MG63 (cell line): ENCODE data around the gene PPP4R2. TPM values are rescaled to one million over a fixed set of nuclear protein-coding genes. Genes with fewer than 3 reads are reported as not detected.
"Not testable (repeated sequence)": the region's sequence is repeated elsewhere in the genome, so short reads cannot be mapped to it uniquely, and the experiment has no call there.

ENCODE experiments used
- DNase-seq: peaks from one replicate; pipeline ENCODE4 v3.0.0-alpha.2; 2020
- H3K27me3 ChIP-seq: fragments of 250-450 bp; sonication (Bioruptor Pico); 2 replicates; pipeline ENCODE4 v1.5.1; 2020; ENCODE audit warnings: mild to moderate bottlenecking, moderate library complexity
- H3K36me3 ChIP-seq: fragments of 250-450 bp; sonication (Bioruptor Pico); 2 replicates; pipeline ENCODE4 v1.5.1; 2020; ENCODE audit warnings: mild to moderate bottlenecking, moderate library complexity
- H3K4me3 ChIP-seq: fragments of 250-450 bp; sonication (Bioruptor Pico); 2 replicates; pipeline ENCODE4 v1.5.1; 2020; ENCODE audit warnings: mild to moderate bottlenecking, moderate library complexity
- H3K9me3 ChIP-seq: fragments of 250-450 bp; sonication (Bioruptor Pico); 2 replicates; pipeline ENCODE4 v1.5.1; 2020; ENCODE audit warnings: mild to moderate bottlenecking, moderate library complexity
- total RNA-seq: library from RNA; depleted of rRNA; stranded (reverse); fragments of >200 nt; shearing (Covaris generic); gene quantifications from 2 replicates; pipeline ENCODE4 v1.2.3, GENCODE V29; 2014; ENCODE audit warnings: low replicate concordance

The PPP4R2 gene
- total RNA-seq, 1 experiment from 2014 or later = 18.9 TPM

DNA sequence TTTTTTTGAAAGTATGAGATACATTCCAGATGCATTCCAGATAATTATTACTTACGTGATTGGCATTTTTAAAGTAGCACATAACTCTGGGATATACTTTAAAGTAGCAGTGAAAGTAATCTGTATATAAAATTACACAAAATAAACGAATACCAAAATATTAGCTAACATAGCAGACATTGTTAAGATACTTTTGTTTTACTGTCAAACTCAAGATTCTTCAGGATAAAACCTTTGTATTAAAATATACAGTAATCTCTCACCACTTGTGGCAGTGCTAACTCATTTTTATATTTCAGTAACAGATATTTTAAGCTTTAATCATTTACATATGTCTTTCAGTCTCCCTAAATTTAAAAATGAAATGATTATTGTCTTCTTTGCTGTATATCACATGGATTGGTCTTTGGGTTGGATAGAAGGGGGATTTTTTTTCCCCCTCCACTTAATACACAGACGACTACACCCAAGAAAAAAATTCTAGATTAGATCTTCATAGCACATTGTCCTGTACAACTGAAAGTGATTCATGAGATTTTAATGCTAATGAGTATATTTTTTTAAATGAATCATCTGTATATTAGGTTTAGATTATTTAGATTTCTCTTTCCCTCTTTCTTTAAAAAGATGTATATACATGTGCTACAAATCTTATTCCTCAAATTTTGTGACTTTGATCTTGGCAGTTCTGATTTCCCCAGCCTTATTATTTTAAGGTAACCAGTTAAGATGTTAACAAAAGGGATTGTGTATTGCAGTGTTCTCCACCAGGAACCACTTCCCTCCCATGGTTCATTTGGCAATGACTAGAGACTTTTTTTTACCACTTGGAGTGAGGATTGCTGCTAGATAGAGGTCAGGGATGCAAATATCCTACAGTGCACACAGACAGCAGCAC, 40.3 kb downstream of the PPP4R2 start:
- Histone ChIP-seq H3K27me3 (no peaks in the 10 kb centered on the region), H3K4me3 (no peak overlapping the region), H3K36me3 (peaks cover 4% of the 10 kb centered on the region; the same call in 1 of the 2 replicates), H3K9me3 (no peaks in the 10 kb centered on the region)
- no peak for DNase-seq

DNA sequence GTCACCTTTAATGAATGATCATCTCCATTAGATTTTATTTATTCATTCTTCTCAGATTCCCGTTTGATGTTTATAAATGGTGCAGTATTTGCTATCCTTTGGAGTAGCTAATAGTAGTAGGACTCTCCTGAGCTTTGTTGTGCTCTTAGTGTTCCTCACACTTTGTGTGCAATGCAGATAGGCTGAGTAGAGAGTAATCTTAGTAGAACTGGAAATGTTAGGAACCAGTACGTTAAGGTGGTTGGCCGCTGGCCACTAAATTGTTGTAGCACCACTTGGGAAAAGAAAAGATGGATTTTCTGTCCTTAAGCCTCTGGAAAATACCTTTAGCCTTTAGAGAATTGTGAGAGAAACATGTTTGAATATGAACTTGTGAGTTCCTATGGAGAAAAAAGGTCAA, 44.9 kb downstream of the PPP4R2 start:
- Histone ChIP-seq H3K4me3 (no peak overlapping the region), H3K36me3 (peaks cover 2% of the 10 kb centered on the region; the same call in 1 of the 2 replicates), H3K9me3 (no peaks in the 10 kb centered on the region), H3K27me3 (no peaks in the 10 kb centered on the region)
- no peak for DNase-seq

DNA sequence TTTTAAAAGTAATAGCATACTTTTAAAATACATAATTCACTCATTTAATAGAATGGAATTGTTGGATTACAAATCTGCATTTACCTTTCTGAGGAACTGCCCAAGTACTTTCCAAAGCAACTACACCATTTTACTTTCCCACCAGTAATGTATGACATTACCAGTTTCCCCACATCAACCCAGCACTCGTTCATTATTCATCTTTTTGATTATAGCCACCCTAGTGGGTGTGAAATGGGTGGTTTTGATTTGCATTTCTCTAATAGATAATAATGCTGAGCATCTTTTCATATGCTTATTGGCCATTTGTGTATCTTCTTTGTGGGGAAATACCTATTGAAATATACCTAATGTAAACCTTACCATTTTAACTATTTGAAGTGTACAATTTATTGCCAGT, 46.8 kb downstream of the PPP4R2 start:
- H3K9me3 ChIP-seq = no peaks in the 10 kb centered on the region
- H3K27me3 ChIP-seq = no peaks in the 10 kb centered on the region
- no peak overlapping the region for H3K4me3 ChIP-seq
- DNase-seq = no peak
- H3K36me3 ChIP-seq = peaks cover 2% of the 10 kb centered on the region; the same call in 1 of the 2 replicates

DNA sequence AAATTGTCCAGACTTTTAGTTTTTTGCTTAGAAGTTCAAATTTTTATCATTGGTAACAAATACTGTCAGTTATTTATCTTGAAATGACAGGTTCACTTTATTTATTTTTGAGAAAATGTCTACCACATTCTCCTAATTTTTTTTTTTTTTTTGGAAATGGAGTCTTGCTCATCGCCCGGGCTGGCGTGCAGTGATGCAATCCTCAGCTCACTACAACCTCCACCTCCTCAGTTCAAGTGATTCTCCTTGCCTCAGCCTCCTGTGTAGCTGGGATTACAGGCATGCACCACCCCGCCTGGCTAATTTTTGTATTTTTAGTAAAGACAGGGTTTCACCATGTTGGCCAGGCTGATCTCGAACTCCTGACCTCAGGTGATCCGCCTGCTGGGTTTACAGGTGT, 48.8 kb downstream of the PPP4R2 start:
- H3K36me3 ChIP-seq = no peaks in the 10 kb centered on the region; the same call in 1 of the 2 replicates
- H3K27me3 ChIP-seq = no peaks in the 10 kb centered on the region
- H3K4me3 ChIP-seq = no peak overlapping the region
- no peak for DNase-seq
- no peaks in the 10 kb centered on the region for H3K9me3 ChIP-seq

DNA sequence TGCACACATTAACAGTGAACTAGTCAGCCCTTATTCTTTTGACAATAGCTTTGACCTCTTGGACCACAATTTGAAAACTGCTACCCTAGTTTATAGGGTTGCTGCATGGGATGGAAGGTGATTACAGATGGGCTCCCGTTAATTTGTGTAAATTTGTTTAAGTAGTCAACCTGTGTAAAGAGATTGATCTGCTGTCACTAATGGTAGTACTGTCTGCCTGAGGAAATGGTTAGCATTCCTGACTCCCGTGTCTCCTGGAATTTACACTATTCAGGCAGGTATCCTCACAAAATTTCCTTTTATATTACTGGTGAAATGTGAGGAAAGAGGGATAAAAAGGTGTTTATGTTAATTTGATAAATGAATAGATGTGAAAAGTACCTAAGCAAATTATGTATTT, 49.6 kb downstream of the PPP4R2 start:
- no peak for DNase-seq
- Histone ChIP-seq H3K9me3 (no peaks in the 10 kb centered on the region), H3K4me3 (no peak overlapping the region), H3K27me3 (no peaks in the 10 kb centered on the region), H3K36me3 (no peaks in the 10 kb centered on the region; the same call in 1 of the 2 replicates)

- no peak overlapping the region for H3K4me3 ChIP-seq
- DNase-seq = no peak
- H3K36me3 ChIP-seq = no peaks in the 10 kb centered on the region; the same call in 1 of the 2 replicates
- H3K27me3 ChIP-seq = no peaks in the 10 kb centered on the region
- H3K9me3 ChIP-seq = no peaks in the 10 kb centered on the region
These were observed 52.7 kb downstream of the PPP4R2 start for GRCh38 chr3:73049319-73049718.

DNA sequence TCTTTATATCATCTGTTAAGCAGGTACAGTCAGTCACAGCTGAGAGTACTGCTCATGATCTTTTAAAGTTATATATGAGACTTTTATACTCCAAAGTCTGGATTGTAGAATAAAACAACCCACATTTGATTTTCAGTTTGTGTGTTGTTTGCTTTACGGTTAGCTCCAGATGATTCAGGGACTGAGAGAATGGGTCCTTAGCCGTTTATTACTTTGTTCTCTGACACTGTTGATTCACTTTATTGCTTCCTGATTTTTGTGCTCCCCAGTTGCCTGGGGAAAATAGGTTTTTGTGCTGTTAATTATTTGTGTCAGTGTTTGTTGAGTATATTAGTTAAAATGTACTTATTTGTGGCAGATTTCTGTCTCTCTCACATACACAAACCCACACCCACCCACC, 56.2 kb downstream of the PPP4R2 start:
- no peak for DNase-seq
- Histone ChIP-seq H3K36me3 (no peaks in the 10 kb centered on the region), H3K9me3 (no peaks in the 10 kb centered on the region), H3K27me3 (no peaks in the 10 kb centered on the region), H3K4me3 (no peak overlapping the region)

DNA sequence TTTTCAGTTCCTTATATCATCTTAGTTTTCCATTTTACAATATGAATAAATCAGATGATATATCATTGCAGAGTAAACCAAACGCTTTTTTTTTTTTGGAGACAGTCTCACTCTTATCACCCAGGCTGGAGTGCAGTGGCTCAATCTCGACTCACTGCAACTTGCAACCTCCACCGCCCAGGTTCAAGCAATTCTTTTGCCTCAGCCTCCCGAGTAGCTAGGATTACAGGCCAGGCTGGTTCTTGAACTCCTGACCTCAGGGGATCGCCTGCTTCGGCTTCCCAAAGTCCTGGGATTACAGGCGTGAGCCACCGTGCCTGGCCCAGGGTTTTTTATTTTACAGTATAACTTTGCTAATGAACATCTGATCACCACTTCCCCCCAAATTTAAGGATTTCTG, 59.0 kb downstream of the PPP4R2 start:
- no peaks in the 10 kb centered on the region for H3K27me3 ChIP-seq
- DNase-seq = no peak
- no peaks in the 10 kb centered on the region for H3K9me3 ChIP-seq
- no peaks in the 10 kb centered on the region; the same call in 1 of the 2 replicates for H3K36me3 ChIP-seq
- no peak overlapping the region for H3K4me3 ChIP-seq

GRCh38 chr3:73056014-73056844, 59.6 kb downstream of the PPP4R2 start:
- Histone ChIP-seq H3K27me3 (no peaks in the 10 kb centered on the region), H3K36me3 (no peaks in the 10 kb centered on the region; the same call in 1 of the 2 replicates), H3K4me3 (no peak overlapping the region), H3K9me3 (no peaks in the 10 kb centered on the region)
- DNase-seq = no peak

- DNase-seq = no peak
- Histone ChIP-seq H3K27me3 (no peaks in the 10 kb centered on the region), H3K4me3 (no peak overlapping the region), H3K36me3 (peaks cover 3% of the 10 kb centered on the region), H3K9me3 (no peaks in the 10 kb centered on the region)
These were observed 60.2 kb downstream of the PPP4R2 start for GRCh38 chr3:73056845-73057150.

- Histone ChIP-seq H3K36me3 (peaks cover 22% of the 10 kb centered on the region), H3K4me3 (no peak overlapping the region)
These were observed 63.7 kb downstream of the PPP4R2 start for GRCh38 chr3:73060302-73060723.

DNA sequence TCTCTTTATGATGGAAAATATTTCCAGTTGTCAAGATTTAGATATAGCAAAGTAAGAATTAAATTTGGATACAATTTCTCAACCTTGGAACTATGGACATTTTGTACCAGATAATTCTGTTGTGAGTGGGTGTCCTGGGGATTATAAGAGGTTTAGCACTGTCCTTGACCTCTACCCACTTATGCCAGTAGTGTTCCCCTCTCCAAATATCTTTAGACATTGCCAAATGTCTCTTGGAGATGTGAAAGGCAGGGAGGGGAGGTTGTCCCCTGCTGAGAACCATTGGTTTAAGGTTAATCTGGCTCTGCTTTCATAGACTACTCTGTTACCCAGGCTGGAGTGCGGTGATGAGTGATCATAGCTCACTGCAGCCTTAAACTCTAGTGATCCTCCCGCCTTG, 64.8 kb downstream of the PPP4R2 start, which contains the start of gene EBLN2:
Gene EBLN2, plus strand, starts transcription at position 244 of the 400 bp plus-strand sequence. CDS start 423 bp downstream, outside the sequence.
- no peak within 1 kb of the TSS for H3K4me3 ChIP-seq
- H3K9me3 ChIP-seq = no peaks in the 10 kb centered on the region
- no peak for DNase-seq
- H3K27me3 ChIP-seq = no peaks in the 10 kb centered on the region
- peaks cover 22% of the 10 kb centered on the region for H3K36me3 ChIP-seq

More at GRCh38 chr3:73060302-73060723, 63.7 kb downstream of the PPP4R2 start:
- no peaks in the 10 kb centered on the region for H3K9me3 ChIP-seq
- no peaks in the 10 kb centered on the region for H3K27me3 ChIP-seq
- DNase-seq = no peak

DNA sequence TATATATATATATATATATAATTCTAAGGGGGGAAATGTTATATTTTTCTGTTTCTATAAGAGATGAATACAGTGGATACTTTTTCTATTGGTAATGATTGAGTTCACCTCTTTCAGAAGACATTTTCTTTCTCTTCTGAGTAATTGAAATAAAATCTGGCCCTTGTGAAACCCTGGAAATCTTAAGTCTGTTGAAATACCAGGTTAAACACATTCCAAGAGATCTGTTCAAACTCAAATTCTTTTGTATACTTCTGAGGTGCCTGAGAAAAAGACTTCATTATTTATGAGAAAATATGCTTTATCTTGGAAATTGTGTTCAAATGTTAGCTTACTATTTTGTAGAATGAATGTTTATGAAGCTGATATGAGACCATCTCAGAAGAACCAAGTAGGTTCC, 69.6 kb downstream of the PPP4R2 start:
- H3K36me3 ChIP-seq = peaks cover 30% of the 10 kb centered on the region
- H3K9me3 ChIP-seq, H3K27me3 ChIP-seq, H3K4me3 ChIP-seq, DNase-seq: not testable (repeated sequence)

GRCh38 chr3:73068419-73068818, 71.8 kb downstream of the PPP4R2 start:
- no peak for DNase-seq
- no peak overlapping the region for H3K4me3 ChIP-seq
- no peaks in the 10 kb centered on the region for H3K9me3 ChIP-seq
- peaks cover 19% of the 10 kb centered on the region for H3K36me3 ChIP-seq
- H3K27me3 ChIP-seq = no peaks in the 10 kb centered on the region

- no peak overlapping the region for H3K4me3 ChIP-seq
- H3K36me3 ChIP-seq = peaks cover 12% of the 10 kb centered on the region
- H3K9me3 ChIP-seq = no peaks in the 10 kb centered on the region
- no peaks in the 10 kb centered on the region for H3K27me3 ChIP-seq
- DNase-seq = no peak
These were observed 72.6 kb downstream of the PPP4R2 start for GRCh38 chr3:73069187-73069586.

DNA sequence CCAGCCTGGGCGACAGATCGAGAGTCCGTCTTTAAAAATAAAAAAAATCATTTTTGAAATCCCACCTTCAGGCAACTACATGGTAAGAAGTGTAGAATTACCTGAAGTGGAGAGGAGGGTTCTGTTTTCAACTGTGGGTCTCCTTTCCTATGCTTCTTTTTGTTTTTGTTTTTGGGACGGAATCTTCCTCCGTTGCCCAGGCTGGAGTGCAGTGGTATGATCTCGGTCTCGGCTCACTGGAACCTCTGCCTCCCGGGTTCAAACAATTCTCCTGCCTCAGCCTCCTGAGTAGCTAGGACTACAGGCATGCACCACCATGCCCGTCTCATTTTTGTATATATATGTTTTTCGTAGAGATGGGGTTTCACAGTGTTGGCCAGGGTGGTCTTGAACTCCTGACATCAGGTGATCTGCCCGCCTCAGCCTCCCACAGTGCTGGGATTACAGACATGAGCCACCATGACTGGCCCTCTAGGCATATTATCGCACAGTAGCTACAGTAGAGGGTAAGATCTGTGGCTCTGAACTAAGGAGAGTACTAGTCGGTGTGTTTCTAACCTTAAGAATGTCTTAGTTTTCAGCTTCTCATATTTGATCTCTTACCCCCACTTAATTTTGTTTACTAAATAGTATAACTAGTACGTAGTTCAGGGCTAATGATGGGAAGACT, 73.3 kb downstream of the PPP4R2 start:
- Histone ChIP-seq H3K36me3 (peaks cover 10% of the 10 kb centered on the region), H3K9me3 (no peaks in the 10 kb centered on the region), H3K27me3 (no peaks in the 10 kb centered on the region), H3K4me3 (no peak overlapping the region)
- no peak for DNase-seq
